Fibroblast of skin of scalp (primary cell): ENCODE results near the gene BLVRB. TPM values are rescaled to one million over a fixed set of nuclear protein-coding genes. Genes with fewer than 3 reads are reported as not detected.
"Not testable (repeated sequence)": the region's sequence is repeated elsewhere in the genome, so short reads cannot be mapped to it uniquely, and the experiment has no call there.

Experiments
- DNase-seq: peaks from one replicate; pipeline ENCODE4 v3.0.0-alpha.2; 2013
- polyA plus RNA-seq, 2 experiments: library from polyadenylated mRNA; unstranded; fragments of 120-200 nt; gene quantifications; one replicate each; pipeline ENCODE4 v1.2.1, GENCODE V29; 2013; ENCODE audit not compliant: insufficient read length in 2 of 2

Gene BLVRB
- polyA plus RNA-seq (2013, experiment 1 of 2; ENCODE audit: insufficient read length) = 44.6 TPM
- polyA plus RNA-seq (2013, experiment 2 of 2; ENCODE audit: insufficient read length) = 42.1 TPM

DNA sequence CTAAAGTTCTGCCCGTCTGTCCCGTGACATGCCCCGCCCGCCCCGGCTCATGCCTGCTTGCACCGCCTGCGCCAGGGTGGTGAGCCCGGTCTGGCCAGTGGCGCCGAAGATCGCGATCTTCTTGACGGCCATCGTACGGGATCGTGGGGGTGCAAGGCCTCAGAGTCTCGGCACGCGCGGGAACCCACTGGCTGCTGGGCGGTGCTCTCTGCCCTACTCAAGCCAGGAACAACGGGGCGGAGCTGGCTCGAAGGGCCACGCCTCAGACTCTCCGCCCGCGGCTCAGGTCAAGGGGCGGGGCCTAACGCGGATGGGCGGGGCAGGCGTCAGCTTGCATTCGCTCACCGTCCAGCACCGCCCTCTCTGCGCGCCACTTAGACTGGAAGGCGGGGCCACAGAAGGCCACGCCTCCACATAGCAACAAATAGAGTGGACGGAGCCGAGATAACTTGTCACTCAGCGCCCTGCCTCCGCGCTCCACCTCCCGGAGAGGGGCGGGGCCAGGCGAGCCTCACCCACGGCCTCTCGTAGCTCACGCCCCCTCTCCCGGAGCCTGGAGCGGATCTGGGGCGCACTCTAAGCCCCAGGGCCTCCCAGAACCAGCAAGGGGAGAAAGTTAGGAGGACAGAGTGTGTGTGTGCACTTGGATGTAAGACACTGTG is at the start of gene BLVRB:
Gene BLVRB, minus strand, starts transcription at position 189 of the 662 bp plus-strand sequence. Its CDS starts 57 bp downstream, at position 132.
- peak; percentile 99 for DNase-seq

DNA sequence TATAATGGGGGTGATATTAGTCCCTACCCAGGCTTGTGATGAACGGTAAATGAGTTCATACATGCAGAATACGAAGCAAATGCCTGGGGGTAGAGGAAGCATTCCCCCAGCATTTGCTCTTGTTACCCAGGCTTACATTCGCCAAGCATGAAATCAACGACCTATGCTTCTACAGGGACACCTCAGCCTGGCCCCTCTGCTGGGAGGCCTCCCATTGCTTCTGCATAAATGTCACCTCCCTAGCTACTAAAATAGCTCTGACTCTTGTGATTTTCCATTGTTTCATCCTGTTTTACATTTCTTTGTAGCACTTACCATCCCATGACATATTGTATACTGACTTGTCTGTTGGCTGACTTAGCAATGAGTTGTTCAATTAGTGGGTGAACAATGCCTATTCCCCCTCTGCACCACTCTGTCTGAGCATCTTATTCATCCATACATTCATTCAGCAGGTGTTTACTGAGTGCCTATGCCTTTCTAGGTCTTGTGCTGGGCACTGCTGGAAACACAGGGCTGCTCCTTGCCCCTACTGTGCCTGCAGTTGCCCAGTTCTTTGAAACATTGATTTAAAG is 48.3 kb upstream of the BLVRB start:
- no peak for DNase-seq

DNA sequence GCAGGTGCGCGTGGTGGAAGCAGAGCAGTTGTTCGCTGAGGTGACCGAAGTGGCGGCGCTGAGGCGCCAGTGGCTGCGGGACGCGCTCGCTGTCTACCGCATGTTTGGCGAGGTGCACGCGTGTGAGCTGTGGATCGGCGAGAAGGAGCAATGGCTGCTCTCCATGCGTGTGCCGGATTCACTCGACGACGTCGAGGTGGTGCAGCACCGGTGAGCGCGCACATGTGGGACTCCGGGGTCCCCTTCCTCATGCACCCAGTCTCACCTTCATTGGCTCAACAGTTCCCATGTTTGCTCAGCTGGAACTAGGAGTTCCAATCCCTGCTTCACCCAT is 47.8 kb upstream of the BLVRB start:
- no peak for DNase-seq

DNA sequence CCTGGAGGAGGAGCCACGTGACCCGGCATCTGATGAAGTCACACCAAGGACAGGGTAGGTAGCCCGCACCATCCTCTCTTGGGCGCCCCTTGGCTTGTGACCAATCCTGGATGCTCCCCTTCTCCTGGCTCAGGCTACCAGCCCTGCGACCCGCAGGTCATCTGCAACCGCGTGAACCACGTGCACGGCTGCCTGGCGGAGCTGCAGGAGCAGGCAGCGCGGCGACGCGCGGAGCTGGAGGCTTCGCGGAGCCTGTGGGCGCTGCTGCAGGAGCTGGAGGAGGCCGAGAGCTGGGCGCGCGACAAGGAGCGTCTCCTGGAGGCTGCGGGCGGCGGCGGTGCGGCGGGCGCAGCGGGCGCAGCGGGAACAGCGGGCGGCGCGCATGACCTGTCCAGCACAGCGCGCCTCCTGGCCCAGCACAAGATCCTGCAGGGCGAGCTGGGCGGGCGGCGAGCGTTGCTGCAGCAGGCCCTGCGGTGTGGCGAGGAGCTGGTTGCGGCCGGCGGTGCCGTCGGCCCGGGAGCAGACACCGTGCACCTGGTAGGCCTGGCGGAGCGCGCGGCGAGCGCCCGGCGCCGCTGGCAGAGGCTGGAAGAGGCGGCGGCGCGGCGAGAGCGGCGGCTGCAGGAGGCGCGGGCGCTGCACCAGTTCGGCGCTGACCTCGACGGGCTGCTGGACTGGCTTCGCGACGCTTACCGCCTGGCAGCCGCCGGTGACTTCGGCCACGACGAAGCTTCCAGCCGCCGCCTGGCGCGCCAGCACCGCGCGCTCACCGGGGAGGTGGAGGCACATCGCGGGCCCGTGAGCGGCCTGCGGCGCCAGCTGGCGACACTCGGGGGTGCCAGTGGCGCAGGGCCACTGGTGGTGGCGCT is 47.2 kb upstream of the BLVRB start:
- no peak for DNase-seq

DNA sequence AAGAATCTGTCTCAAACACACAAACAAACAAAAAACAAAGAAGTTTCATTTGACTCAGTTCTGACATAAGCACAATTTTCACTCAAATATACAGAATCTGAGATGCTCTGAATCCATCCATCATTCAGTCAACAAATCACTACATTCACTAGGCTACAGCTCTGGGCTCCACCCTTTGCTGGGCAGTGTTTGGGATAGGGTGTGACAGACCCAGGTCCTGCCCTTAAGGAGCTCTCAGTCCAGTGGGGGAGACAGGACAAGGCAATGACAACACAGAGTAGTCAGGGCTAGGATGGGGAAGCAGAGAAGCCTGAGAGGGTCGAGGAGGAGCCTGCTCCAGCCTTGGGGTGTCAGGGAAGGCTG is 46.5 kb upstream of the BLVRB start:
- no peak for DNase-seq

DNA sequence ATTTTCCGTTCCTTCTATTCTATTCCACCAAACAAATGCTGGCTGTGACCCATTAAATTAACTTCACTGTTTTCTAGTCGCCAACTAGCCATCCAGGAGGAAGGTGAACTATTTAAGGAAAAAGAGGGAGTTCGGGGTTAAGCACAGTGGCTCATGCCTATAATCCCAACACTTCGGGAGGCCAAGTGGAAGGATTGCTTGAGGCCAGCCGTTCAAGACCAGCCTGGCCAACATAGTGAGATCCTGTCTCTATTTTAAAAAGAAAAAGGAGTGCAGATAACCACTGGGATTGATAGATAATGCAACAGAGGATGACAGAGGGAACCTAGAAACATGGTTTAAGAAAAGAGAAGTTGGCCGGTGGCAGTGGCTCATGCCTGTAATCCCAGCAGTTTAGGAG is 45.9 kb upstream of the BLVRB start:
- DNase-seq = no peak

DNA sequence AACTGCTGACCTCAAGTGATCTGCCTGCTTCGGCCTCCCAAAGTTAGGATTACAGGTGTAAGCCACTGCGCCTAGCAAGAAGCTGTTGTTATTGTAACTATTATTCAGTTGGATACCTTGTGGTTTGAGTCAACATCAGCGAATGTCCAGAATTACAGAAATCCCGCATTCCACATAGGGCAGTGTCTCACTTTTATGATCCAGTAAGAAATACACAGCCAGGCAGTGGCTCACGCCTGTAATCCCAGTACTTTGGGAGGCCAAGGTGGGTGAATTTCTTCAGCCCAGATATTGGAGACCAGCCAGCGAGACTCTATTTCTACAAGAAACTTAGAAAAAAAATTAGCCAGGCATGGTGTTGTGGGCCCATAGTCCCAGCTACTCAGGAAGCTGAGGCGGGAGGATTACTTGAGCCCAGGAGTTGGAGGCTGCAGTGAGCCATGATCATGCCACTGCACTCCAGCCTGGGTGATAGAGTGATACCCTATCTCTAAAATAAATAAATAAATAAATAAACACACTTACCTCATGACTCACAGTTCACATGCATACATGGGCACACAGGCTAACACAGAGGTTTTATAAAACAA is 45.1 kb upstream of the BLVRB start:
- DNase-seq = no peak

DNA sequence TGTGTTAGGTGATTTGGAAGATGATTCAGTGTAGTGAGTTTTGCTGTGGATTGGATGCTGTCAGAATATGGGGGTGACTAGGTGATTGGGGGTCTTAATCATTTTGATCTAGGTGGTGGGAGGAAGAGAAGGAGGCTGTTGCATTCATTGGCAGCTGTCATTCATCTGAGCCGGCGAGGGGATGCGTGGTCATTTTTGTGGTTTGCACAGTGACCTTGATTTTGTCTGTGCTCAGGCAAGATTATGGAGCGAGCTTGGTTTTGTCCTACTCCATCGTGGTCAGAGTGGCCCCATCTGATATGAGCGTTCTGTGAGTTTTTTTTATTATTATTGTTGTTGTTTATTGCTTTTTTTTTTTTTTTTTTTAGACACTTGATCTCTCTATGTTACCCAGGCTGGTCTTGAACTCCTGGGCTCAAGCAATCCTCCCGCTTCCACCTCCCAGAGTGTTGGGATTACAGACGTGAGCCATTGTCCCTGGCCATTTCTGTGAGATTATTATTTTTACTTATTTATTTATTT is 43.3 kb upstream of the BLVRB start:
- no peak for DNase-seq

DNA sequence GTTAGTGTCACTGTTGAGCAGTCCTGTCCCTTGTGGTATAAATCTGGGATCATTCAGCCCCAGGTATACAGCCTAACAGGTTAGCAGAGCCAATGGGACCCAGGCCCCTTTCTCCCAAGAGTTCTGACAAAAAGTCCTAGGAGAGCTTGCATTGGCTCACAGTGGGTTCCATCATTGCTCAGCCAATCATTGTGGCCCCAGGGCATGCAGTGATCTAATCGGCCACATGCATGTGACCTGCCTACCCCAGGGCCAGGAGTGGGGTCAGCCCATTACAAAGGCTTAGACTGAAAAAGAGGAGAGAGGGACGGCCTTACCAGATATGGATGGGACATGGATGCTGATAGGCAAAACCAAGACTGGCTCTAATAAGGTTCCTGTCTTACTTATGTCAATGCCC is 42.3 kb upstream of the BLVRB start:
- no peak for DNase-seq

DNA sequence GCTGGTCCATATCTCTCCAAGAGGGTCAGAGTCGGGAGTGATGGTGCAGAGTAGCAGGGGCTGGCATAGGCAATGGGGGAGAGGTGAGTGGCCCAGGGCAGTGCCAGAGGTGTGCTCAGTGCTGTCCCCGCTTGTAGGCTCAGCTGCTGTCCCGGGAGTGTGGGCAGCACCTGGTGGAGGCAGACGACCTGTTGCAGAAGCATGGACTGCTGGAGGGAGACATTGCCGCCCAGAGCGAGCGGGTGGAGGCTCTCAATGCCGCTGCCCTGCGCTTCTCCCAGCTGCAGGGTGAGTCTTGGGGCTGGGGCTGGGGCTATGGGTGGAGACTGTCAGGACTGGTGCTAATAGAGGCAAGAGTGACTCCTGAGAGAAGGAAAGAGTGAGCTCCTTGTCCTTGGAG is 40.6 kb upstream of the BLVRB start:
- no peak for DNase-seq

DNA sequence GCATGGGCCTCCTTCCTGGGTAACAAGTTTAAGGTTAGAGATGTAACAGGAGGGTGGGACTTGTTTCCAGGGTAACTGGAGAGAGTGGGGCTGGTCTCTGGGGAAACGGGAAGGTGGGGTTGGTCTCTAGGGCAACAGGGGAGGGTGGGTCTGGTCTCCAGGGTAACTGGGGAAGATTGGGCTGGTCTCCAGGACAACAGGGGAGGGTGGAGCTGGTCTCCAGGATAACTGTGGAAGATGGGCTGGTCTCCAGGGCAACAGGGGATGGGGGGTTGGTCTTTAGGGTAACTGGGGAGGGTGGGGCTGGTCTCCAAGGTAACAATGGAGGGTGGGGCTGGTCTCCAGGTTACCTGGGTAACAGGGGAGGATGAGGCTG is 37.8 kb upstream of the BLVRB start:
- DNase-seq = no peak

DNA sequence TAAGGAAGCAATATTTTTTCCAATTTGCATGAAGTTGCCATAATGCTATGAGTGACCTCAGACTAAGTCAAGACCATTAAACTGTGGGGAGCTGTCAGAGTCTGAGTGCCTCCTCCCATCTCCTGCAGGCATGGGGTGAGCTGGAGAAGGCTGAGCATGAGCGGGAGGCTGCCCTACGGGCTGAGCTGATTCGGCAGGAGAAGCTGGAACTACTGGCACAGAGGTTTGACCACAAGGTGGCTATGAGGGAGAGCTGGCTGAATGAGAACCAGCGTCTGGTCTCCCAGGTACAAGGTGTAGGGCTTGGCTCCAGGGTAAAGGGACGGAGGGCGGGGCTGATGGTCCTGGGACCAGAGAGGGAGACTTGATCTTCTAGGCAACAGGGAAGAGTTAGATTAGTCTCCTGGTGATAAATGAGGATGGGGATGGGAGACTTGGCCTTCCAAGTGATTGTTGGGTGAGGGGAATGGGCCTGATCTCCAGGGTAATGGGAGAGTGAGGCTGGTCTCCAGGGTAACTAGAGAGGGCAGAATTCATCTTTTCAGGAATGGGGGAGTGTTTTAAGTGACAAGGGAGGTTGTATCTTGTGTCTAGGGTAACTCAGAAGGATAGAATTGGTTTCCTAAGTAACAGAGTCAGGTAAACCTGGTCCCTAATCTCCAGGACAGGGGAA is 37.2 kb upstream of the BLVRB start:
- DNase-seq = no peak

DNA sequence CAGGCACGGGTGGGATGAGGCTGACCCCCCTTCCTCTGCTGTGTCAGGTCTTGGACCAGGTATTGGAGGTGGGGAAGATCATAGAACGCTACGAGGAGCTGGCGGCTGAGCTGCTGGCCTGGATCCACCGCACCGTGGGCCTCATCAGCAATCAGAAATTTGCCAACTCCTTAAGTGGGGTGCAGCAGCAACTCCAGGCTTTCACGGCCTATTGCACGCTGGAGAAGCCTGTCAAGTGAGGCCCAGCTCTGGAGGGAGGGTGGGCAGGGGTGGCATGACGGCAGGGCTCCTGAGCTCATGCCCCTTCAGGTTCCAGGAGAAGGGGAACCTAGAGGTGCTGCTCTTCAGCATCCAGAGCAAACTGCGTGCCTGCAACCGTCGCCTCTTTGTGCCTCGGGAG is 36.5 kb upstream of the BLVRB start:
- no peak for DNase-seq

DNA sequence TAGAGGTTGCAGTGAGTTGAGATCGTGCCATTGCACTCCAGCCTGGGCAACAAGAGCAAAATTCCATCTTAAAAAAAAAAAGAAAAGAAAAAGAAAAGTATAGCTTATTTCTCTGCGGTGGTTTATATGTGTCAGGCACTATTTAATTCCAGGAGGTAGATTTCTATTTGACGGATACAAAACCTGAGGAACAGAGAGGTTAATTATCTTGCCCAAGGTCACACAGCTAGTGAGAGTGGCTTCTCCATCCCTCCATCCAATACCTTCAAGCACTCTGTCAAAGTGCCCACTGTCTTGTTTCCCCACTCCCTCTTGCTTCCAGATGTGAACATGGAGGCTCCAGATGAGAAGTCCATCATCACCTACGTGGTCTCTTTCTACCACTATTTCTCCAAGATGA is 36.1 kb upstream of the BLVRB start:
- DNase-seq = no peak

DNA sequence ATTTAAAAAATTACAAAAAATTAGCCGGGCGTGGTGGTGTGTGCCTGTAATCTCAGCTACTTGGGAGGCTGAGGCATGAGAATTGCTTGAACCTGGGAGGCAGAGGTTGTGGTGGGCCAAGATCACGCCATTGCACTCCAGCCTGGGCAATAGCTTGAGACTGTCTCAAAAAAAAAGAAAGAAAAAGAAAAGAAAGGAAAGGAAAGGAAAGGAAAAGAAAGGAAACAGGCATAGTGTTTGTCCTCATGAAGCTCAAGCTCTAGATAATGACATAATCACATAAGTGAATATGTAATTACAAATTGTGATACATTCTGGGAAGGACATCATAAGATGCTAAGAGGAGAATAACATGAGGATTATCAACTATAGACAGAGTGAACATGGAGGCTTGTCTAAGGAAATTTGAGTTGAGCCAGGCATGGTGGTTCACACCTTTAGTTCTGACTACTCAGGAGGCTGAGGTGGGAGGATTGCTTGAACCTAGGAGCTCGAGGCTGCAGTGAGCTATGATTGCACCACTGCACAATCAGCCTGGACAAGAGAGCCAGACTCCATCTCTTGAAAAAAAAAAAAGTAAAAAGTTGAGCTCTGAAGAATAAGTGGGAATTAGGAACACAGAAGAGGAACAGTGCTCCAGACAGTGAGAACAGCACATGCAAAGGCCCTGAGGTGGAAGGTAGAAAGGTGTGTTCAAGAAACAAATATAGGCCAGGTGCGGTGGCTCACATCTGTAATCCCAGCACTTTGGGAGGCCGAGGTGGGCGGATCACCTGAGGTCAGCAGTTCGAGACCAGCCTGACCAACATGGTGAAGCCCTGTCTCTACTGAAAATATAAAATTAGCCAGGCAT is 35.4 kb upstream of the BLVRB start:
- DNase-seq = not testable (repeated sequence)

DNA sequence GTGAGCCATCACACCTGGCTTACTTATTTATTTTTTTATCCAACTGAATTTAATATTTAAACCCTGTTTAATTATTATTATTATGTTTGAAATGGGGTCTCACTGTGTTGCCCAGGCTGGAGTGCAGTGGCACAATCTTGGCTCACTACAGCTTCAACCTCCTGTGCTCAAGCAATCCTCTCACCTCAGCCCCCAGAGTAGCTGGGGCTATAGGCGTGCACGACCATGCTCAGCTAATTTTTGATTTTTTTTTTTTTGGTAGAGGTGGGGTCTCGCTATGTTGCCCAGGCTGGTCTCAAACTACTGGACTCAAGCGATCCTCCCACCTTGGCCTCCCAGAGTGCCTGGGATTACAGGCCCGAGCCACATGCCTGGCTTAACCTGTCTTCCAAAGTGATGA is 33.8 kb upstream of the BLVRB start:
- no peak for DNase-seq

DNA sequence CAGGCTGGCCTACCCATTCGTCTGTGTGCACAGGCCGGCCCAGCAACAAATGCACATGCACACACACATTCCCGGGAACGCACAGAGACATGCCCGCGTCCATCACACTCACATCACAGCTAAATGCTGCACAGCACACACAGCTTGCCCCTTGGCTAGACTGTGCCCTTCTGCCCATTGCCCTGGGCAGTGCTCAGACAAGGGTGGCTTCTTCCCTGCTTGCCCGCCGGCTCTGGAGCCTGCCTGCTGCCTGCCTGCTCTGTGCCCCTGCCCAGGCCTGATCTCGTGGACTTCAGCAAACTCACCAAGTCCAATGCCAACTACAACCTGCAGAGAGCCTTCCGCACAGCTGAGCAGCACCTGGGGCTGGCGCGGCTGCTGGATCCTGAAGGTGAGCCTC is 31.7 kb upstream of the BLVRB start:
- no peak for DNase-seq

DNA sequence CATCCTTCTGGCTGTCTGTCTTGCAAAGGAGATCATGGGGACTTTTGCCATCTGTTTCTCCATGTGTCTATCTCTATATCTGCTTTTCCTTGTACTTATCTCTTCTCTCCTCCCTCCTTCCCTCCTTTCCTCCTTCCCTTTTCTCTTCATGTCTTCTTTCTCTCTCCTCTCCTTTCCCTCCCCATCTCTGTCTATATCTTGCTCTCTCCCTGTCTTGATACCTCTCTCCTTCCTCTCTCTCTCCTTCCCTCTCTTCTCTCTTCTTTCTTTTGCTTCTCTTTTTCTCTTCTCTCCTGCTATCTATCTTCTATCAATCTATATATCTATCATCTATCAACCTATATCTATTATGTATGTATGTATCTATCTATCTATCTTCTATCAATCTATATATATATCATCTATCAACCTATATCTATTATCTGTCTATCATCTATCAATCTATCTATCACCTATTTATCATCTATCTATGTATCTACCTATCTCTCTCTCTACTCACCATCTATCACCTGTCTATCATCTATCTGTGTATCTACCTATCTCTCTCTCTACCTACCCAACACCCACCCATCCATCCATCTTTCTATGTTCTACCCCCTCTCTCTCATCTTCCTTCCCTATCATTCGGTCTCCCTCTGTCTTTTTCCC is 28.8 kb upstream of the BLVRB start:
- no peak for DNase-seq

DNA sequence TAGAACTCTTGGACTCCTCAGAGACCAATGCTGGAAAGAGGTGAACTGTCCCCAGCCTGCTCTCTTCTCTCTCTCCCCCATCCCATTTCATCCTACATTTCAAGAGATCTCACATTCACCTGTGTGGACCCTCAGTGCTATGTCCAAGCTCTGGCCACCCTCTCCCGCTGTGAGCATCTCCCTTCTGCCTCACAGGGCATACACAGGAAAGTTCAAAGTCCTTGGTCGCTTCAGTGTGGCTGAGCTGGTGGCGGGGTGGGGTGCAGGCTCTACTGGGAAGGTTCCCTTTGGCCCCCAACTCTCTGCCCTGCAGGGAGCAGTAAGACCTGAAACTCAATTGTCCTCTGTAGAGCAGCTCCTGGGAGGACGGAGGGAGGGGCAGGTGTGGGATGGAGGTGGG is 28.2 kb upstream of the BLVRB start:
- no peak for DNase-seq

DNA sequence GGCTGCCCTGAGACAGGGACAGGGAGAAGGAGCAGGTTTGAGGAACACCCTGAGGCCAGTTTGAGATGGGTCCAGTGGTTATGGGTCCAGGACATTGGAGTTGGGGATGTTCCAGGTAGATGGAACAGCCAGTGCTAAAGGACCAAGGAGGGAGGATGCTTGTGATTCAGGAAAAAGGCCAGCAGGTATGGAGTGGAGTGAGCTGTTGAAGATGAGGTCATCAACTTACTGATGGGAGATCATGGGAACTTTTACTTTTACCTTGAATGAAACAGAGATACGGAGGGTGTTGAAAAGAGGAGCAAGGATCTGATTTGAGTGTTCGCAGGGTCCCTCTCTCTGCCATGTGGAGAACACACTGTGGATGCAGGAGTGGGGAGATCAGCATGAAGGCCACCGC is 26.7 kb upstream of the BLVRB start:
- no peak for DNase-seq

DNA sequence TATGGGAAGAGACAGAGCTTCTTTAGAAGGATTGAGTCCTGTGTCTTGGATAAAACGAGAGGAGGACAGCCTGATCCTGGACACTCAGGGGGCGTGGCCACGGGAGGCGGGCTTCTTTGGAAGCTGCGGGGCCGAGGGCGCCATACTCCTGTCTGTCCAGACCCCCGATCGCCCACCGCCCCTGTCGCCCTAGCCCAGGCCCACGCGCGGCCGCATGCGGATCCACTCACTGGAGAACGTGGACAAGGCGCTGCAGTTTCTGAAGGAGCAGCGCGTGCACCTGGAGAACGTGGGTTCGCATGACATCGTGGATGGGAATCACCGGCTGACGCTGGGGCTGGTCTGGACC is 24.3 kb upstream of the BLVRB start:
- no peak for DNase-seq
